Measurements from ENCODE around the gene ORC4. TPM values are rescaled to one million over a fixed set of nuclear protein-coding genes. Genes with fewer than 3 reads are reported as not detected.
A peak's percentile ranks its signal among the peaks of the same experiment; 100 is the strongest.

ORC4 gene
- total RNA-seq, 1 experiment from 2014 or later = 72.9 TPM

- no CpG with 5 or more reads among the region's 5 CpGs for WGBS (ENCODE audit: extremely low coverage, insufficient read length, low lambda C conversion rate)
- Histone ChIP-seq H3K9me3 (ENCODE audit: control insufficient read depth, low read depth, low read length) (no peaks in the 10 kb centered on the region), H3K14ac (ENCODE audit: insufficient read depth, low read length) (no peak overlapping the region), H2BK15ac (ENCODE audit: low read depth, low read length) (no peak overlapping the region), H3K4me1 (ENCODE audit: insufficient read depth, low read length) (no peaks in the 10 kb centered on the region), H3K23me2 (ENCODE audit: insufficient read length, low read depth, low read length, poor library complexity, severe bottlenecking) (no peaks in the 10 kb centered on the region), H2BK5ac (ENCODE audit: insufficient read length, low read length) (no peak overlapping the region), H3K18ac (ENCODE audit: insufficient read length, low read depth, low read length) (no peak overlapping the region), H3K79me2 (ENCODE audit: insufficient read depth, low read length) (peaks cover 57% of the 10 kb centered on the region; the same call in 1 of the 2 replicates), H3K23ac (ENCODE audit: insufficient read length, low read depth, low read length) (no peak overlapping the region), H3K4me2 (ENCODE audit: insufficient read depth, insufficient read length, low read length) (no peak overlapping the region), H4K5ac (ENCODE audit: insufficient read length, low read depth, low read length) (no peak overlapping the region), H3K9ac (ENCODE audit: extremely low read depth, insufficient read length, low read length) (no peak overlapping the region), H2BK20ac (ENCODE audit: low read depth, low read length, poor library complexity, severe bottlenecking) (no peak overlapping the region), H3K27ac (ENCODE audit: insufficient read length, low read depth, low read length) (no peak overlapping the region), H2AK5ac (ENCODE audit: insufficient read length, low read length) (no peak overlapping the region), H3K56ac (ENCODE audit: insufficient read length, low read depth, low read length) (no peak overlapping the region), H3K27me3 (ENCODE audit: insufficient read depth, low read length) (no peaks in the 10 kb centered on the region), H2BK120ac (ENCODE audit: low read depth, low read length, poor library complexity, severe bottlenecking) (no peak overlapping the region), H2AFZ (ENCODE audit: low read length) (no peak overlapping the region), H3T11ph (ENCODE audit: low read length) (no peak overlapping the region), H2BK12ac (ENCODE audit: insufficient read length, low read depth, low read length) (no peak overlapping the region), H3K4ac (ENCODE audit: low read depth, low read length) (no peak overlapping the region), H4K91ac (ENCODE audit: insufficient read length, low read depth, low read length) (no peak overlapping the region), H3K79me1 (ENCODE audit: insufficient read depth, low read depth, low read length, poor library complexity, severe bottlenecking) (peaks cover 6% of the 10 kb centered on the region), H4K8ac (replicated peaks; ENCODE audit: insufficient read length, low read depth, low read length) (no peak overlapping the region), H4K20me1 (ENCODE audit: control insufficient read depth, insufficient read depth, insufficient read length) (no peaks in the 10 kb centered on the region)
- no peak for DNase-seq
- no peak overlapping the region for H3K4me3 Mint-ChIP-seq
- H3K4me1 Mint-ChIP-seq = peaks cover 28 to 30% of the 10 kb centered on the region in 2 experiments
- no peak for TF ChIP-seq CTCF (conservative IDR thresholded peaks at IDR 0.05)
- peaks cover 0 to 8% of the 10 kb centered on the region in 2 experiments; a peak in 3 of 5 replicates for H3K9me3 Mint-ChIP-seq
- H3K36me3 Mint-ChIP-seq (ENCODE audit: insufficient read depth in 1 of 3, low read depth in 3 of 3) = peaks cover 0 to 15% (median 15%) of the 10 kb centered on the region in 3 experiments; a peak in 6 of 7 replicates
- peak overlapping the region in 1 of 3 experiments; percentile 55; a peak in 1 of 7 replicates for H3K27ac Mint-ChIP-seq
- no peaks in the 10 kb centered on the region for H3K27me3 Mint-ChIP-seq (ENCODE audit: low read depth)
Observed at GRCh38 chr2:148014616-148015015, 5.9 kb downstream of the ORC4 start.
